ENCODE results near the gene MCAT. TPM values are rescaled to one million over a fixed set of nuclear protein-coding genes. Genes with fewer than 3 reads are reported as not detected.

The MCAT gene
- polyA plus RNA-seq, 1 donor (not counting 4 experiments of a cell fraction or from before 2014, with no cell fraction given), result 13.9 TPM

DNA sequence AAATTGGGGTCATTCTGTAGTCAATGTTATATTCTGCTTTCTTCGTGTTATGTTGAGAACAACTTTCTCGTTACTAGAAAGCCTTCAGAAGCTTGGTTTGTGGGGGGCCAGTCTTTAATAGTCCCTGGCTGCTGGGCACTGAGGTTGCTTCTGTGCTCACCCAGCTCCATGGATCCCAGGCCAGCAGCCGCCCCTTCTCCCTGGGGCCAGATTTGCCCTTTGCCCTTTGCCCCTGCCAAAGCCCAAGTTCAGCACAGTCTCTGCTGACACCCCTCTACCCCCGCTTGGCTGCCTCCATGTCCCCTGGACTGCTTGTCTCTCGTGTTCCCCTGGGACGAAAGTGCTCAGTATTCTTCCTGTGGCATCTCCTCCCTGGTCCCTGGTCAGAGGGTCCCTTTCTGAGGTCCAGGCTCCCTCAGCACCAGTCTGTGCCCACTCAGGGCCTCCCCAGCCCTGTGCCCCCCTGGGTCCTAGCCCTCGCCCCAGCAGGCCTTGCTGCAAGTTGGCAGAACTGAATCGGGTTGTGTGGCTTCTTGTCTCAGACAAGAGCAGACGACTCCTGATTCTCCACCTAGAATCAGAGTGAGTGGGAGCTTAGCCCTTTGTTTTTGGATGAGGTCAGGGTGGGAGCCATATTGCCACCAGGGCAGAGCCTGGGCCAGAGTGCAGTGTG lies 14.8 kb upstream of the MCAT start:
- H3K4me3 ChIP-seq (ENCODE audit: control insufficient read depth in 2 of 3, extremely low read depth in 1 of 3, insufficient read depth in 2 of 3, low read depth in 1 of 3, low read length in 3 of 3), result no peak overlapping the region
- H3K36me3 ChIP-seq (ENCODE audit: control insufficient read depth in 2 of 2, extremely low read depth in 1 of 2, insufficient read depth in 2 of 2, low read length in 2 of 2), result peaks cover 33 to 38% of the 10 kb centered on the region in 2 experiments
- H3K27me3 ChIP-seq (ENCODE audit: control insufficient read depth, extremely low read depth, insufficient read depth, low read length), result no peaks in the 10 kb centered on the region
- DNase-seq (ENCODE audit: low read depth, low spot score), result no peak
- peaks cover 20% of the 10 kb centered on the region for H3K4me1 ChIP-seq (ENCODE audit: control insufficient read depth, extremely low read depth, insufficient read depth, low read length)
- H3K4me2 ChIP-seq (ENCODE audit: control insufficient read depth, extremely low read depth, insufficient read depth, low read depth, low read length), result no peak overlapping the region
- no peak for FAIRE-seq
- peaks cover 8% of the 10 kb centered on the region for H3K9me1 ChIP-seq (ENCODE audit: control insufficient read depth, extremely low read depth, insufficient read depth, low read length)
- no peak overlapping the region for H2AFZ ChIP-seq (ENCODE audit: control insufficient read depth, low read length)
- peaks cover 58% of the 10 kb centered on the region for H3K79me2 ChIP-seq (ENCODE audit: control insufficient read depth, insufficient read depth, low read length)
- peaks cover 37% of the 10 kb centered on the region for H4K20me1 ChIP-seq (ENCODE audit: control insufficient read depth, extremely low read depth, insufficient read depth, low read length)
- no peaks in the 10 kb centered on the region for H3K9me3 ChIP-seq (ENCODE audit: control insufficient read depth, low read depth, low read length)
- dilution Hi-C loops (cut with MboI; ENCODE audit: extremely low pct_ligation_motif_present, low sequenced_read_pairs), result no loop called here
- H3K27ac ChIP-seq (ENCODE audit: control insufficient read depth, insufficient read depth, low read length), result no peak overlapping the region
- TF ChIP-seq EZH2 (IDR thresholded peaks at IDR 0.05; ENCODE audit: low read length), result no peak
- TF ChIP-seq, protein P1, sequence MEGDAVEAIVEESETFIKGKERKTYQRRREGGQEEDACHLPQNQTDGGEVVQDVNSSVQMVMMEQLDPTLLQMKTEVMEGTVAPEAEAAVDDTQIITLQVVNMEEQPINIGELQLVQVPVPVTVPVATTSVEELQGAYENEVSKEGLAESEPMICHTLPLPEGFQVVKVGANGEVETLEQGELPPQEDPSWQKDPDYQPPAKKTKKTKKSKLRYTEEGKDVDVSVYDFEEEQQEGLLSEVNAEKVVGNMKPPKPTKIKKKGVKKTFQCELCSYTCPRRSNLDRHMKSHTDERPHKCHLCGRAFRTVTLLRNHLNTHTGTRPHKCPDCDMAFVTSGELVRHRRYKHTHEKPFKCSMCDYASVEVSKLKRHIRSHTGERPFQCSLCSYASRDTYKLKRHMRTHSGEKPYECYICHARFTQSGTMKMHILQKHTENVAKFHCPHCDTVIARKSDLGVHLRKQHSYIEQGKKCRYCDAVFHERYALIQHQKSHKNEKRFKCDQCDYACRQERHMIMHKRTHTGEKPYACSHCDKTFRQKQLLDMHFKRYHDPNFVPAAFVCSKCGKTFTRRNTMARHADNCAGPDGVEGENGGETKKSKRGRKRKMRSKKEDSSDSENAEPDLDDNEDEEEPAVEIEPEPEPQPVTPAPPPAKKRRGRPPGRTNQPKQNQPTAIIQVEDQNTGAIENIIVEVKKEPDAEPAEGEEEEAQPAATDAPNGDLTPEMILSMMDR (optimal IDR thresholded peaks at IDR 0.05 in 1 of 3, IDR thresholded peaks at IDR 0.05 in 1 of 3, conservative IDR thresholded peaks at IDR 0.05 in 1 of 3; ENCODE audit: extremely low read depth in 1 of 3, insufficient read depth in 2 of 3, low read length in 3 of 3), result no peak
- no peak overlapping the region for H3K9ac ChIP-seq (ENCODE audit: control insufficient read depth, extremely low read depth, insufficient read depth, low read length)

DNA sequence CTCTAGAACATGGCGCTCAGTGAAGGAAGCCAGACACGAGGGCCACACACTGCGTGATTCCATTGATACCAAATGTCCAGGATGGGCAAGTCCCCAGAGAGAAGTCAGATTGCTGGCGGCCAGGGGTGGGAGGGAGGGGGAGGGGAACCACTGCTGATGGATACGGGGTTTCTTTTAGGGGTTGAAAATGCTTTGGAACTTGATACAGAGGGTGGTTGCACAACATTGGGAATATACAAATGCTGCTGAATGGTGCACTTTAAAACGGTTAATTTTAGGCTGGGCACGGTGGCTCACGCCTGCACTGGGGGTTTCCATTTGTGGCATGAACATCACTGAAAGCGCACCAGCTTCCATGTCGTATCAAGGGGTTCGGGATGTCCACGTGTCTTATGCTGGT lies 13.2 kb upstream of the MCAT start:
- dilution Hi-C loops (cut with MboI; ENCODE audit: extremely low pct_ligation_motif_present, low sequenced_read_pairs), result no loop called here
- Histone ChIP-seq H3K79me2 (ENCODE audit: control insufficient read depth, insufficient read depth, low read length) (peaks cover 74% of the 10 kb centered on the region), H4K20me1 (ENCODE audit: control insufficient read depth, extremely low read depth, insufficient read depth, low read length) (peaks cover 34% of the 10 kb centered on the region), H3K9me3 (ENCODE audit: control insufficient read depth, low read depth, low read length) (no peaks in the 10 kb centered on the region), H3K27me3 (ENCODE audit: control insufficient read depth, extremely low read depth, insufficient read depth, low read length) (no peaks in the 10 kb centered on the region), H3K4me2 (ENCODE audit: control insufficient read depth, extremely low read depth, insufficient read depth, low read depth, low read length) (no peak overlapping the region), H3K36me3 (ENCODE audit: control insufficient read depth in 2 of 2, extremely low read depth in 1 of 2, insufficient read depth in 2 of 2, low read length in 2 of 2) (peaks cover 24 to 32% of the 10 kb centered on the region in 2 experiments), H3K4me1 (ENCODE audit: control insufficient read depth, extremely low read depth, insufficient read depth, low read length) (peaks cover 16% of the 10 kb centered on the region), H3K9ac (ENCODE audit: control insufficient read depth, extremely low read depth, insufficient read depth, low read length) (no peak overlapping the region), H3K4me3 (ENCODE audit: control insufficient read depth in 2 of 3, extremely low read depth in 1 of 3, insufficient read depth in 2 of 3, low read depth in 1 of 3, low read length in 3 of 3) (no peak overlapping the region), H3K27ac (ENCODE audit: control insufficient read depth, insufficient read depth, low read length) (no peak overlapping the region), H3K9me1 (ENCODE audit: control insufficient read depth, extremely low read depth, insufficient read depth, low read length) (peaks cover 8% of the 10 kb centered on the region), H2AFZ (ENCODE audit: control insufficient read depth, low read length) (no peak overlapping the region)
- no peak for DNase-seq (ENCODE audit: low read depth, low spot score)
- TF ChIP-seq EZH2 (IDR thresholded peaks at IDR 0.05; ENCODE audit: low read length), result no peak
- TF ChIP-seq, protein P1 (optimal IDR thresholded peaks at IDR 0.05 in 1 of 3, IDR thresholded peaks at IDR 0.05 in 1 of 3, conservative IDR thresholded peaks at IDR 0.05 in 1 of 3; ENCODE audit: extremely low read depth in 1 of 3, insufficient read depth in 2 of 3, low read length in 3 of 3), result no peak
- no peak for FAIRE-seq
